NCI-H2081 treated with DMSO at 0.1 percent for 48 hours (cell line): ENCODE data around the gene C6orf136.

ENCODE experiments used
- DNase-seq: peaks from one replicate; lab custom pipeline; 2025; lab: John Stamatoyannopoulos, UW

The C6orf136 gene

DNA sequence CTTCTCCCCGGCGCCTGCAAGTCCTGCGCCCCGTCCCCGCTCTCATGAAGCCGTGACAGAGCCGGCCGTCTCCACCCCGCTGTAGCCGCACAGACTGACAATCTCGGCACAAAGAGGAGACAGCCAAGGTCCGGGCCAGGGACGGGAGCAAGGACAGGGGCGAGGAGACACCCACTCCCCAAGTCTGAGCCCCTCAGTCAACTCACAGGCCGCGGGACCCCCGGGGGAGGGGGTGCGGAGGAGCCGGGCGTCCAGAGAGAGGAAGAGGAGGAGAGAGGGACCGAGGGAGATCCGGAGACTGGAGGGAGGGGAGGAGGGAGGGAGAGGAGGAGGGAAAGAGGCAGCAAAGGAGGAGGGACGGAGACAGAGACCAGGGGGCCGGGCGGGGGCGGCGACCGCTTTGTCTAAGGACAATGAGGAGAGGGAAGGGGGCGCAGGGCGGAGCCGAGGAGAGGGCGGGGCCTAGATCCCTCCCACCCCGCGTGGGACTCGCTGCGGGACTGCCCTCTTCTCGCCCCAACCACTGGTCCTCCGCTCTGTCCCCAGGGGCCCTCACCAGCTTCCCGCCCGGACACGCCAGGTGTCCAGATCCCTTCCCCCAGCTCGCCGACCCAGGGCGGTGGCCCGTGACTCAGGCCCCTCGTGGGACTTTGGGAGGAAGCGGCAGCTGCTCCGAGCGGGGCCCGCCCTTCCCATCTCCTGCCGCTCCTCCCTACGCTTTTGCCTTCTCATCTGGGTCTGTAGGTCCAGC lies 40.1 kb downstream of the C6orf136 start:
- DNase-seq: peak; percentile 2

GRCh38 chr6:30687659-30688431 lies 40.9 kb downstream of the C6orf136 start:
- no peak for DNase-seq

DNA sequence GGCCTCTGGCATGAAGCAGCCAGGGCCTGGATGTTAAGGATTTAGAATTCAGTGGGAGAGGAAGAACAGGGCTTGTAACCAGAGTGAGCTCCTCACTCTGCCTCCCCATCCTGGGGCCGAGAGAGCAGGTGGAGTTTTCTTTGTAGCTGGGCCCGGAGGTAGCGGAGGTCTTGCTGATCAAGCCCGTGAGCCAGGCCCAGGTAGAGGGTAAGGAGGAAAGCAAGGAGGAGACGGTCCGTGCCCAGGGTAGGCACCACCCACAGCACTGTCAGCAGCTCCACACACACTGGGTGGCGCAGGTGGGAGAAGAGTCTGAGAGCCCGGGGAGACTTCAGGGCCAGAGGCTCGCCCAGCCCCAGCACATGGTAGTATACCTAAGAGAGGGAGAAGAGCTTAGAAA lies 41.6 kb downstream of the C6orf136 start:
- no peak for DNase-seq

DNA sequence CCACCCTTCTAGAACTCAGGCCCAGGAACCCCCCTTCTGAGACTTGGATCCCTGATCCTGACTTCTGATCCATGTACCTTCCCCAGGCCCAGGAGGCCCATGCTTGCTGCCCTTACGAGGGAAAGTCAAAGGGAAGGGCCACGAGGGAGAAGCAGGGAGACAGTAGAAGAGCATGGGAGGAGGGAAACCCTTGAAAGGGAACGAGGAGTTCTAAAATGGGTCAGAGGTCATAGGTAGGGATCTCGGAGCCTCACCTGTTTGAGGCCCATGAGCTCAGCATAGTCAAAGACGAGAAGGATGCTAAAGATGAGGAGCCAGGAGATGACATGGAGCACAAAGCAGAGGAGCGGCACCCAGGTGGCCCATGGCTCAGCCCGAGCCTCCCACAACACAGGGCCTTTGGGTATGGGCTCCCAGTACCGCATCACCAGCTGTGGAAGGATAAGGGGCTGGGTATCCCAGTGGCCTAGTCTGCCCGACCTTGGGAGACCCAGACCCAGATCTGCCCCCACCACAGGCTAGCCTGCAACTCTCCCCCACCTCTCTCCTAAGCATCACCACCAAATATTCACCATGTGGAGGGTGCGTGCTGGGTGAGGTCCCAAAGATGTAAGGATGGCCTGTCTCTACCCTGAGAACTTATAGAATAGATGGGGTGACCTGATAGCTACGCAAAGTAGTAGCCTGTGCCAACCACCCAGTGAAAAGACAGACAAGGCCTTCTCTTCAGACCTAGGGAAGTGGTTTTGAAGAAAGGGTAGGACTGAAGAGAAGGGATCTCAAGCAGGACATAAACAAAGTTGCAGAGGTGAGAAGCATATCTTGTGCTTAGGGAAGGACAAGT lies 42.3 kb downstream of the C6orf136 start:
- DNase-seq: no peak

GRCh38 chr6:30689985-30690384 lies 43.1 kb downstream of the C6orf136 start:
- no peak for DNase-seq

DNA sequence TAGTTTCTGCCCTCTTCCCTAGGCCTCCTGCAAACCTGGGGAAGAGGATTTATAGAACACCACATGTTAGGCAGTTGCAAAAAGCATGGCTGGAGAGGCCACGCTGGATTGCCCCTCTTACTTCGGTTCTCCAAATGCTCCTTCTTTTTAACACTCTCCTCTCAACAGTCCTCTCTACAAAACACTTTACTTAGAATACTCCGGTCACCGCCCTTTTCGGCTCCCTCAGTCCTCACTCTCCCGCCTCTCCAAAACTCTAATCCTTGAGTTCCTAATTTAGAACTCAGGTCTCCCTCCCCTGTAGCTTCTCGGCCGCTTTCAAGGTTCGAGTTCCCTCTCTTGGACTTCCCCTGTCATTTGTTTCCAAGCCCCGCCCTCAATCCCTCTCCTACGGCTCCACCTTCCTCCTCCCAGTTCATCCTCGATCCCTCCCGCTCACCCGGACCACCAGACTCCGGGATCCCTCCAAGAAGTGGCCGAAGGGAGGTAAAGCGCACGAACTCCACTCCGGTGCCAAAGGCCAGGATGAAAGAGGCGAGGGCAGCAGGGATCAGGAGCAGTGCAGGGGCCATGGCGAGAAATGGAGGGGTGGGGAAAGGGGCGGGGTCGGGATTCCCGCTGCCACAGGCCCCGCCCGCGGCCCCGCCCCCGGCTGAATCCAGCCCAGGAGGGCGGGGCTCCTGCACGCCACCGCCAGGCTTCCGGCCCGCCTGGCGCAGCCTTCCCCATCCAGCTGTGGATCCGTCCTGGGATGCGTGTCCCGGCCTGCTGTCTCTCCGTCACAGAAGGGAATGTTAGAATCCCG lies 43.7 kb downstream of the C6orf136 start, which contains the start of gene NRM:
Gene NRM, minus strand, starts transcription at position 582 of the 805 bp plus-strand sequence. Its CDS starts 10 bp downstream, at position 572.
- DNase-seq: peak; percentile 16

- no peak for DNase-seq
Measured at GRCh38 chr6:30691208-30691847, 44.4 kb downstream of the C6orf136 start.

GRCh38 chr6:30696432-30696831 lies 49.5 kb downstream of the C6orf136 start:
- no peak for DNase-seq

DNA sequence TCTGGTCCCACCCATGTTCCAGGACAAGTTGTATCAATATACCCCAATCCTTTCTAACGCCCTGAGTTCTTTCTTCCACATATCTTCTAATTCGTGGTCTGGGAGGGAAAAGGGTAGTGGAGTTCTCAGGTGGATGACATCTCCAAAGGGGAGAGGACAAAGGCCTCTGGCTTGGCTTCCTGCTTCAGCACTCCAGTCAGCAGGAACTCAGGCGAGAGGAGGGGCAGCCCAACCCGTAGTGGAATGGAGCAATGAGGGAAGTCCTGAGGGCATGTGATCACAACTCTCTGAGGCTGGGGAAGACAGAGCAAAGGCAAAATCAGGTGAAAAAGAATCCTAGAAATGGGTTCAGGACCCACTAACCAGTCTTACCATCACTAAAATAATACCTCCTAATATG lies 53.4 kb downstream of the C6orf136 start:
- DNase-seq: no peak
